AG08395 (cell line): Measurements from ENCODE around the gene RASSF5.

Experiments
- DNase-seq: peaks from one replicate; pipeline ENCODE4 v3.0.0; 2012; ENCODE audit warnings: mixed read lengths, low spot score

The RASSF5 gene

DNA sequence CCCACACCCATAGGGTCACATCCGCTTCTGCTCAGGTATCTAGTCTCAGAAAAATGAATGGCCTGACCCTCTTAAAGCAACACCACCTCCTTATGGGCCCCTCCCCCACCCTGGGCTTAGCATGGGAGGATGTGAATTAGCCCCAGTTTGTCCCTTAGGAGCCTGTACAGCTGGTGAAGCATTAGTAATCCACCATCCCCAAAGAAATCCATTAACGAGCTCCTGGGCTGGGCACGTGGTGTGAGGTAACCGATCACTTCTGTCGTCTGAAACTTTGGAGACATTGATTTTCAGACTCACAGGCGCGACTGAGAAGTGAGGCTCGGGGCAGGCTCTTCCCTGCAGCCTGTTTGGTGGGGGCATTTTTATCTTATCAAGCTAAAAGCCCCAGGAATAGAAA is 10.5 kb downstream of the RASSF5 start:
- no peak for DNase-seq

DNA sequence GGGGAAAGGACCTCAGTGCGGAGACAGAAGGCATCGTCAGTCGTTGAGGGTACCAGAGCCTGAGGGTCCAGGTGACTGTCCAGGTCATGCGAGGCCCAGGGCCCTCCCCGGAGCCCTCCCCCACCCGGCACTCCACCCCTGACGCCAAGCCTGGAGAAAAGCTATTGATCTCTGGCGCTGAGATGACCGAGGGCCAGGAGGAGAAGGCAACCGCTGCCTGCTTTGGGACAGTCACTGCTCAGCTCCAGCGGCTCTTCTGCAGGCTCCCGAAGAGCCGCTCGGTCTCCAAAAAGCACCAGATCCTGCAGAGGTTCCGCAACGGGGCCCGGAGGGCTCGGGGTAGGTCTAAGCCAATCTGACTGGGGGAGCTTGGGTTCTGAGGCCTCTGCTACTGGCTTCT is 10.9 kb downstream of the RASSF5 start:
- DNase-seq: no peak

- no peak for DNase-seq
Observed at GRCh38 chr1:206518743-206519142, 11.4 kb downstream of the RASSF5 start.

DNA sequence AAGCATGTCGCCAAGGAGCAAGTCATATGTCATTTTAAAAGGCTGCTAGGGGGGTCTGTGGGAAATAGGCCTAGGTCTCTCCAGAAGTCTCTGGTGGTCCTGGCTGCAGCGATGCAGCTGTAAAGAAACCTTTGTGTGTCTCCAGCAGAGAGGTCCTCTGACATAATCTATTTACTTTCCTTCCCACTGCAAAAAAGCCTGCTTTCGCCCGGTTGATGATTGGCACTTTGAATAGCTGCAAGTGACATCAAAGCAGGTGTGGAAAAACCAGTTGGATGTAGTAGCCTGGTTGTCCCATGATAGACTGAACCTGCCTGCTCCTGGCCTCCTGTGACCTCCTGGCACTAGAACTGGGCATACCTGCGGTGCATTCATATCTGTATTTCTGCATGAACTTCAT is 13.8 kb downstream of the RASSF5 start:
- DNase-seq: no peak

DNA sequence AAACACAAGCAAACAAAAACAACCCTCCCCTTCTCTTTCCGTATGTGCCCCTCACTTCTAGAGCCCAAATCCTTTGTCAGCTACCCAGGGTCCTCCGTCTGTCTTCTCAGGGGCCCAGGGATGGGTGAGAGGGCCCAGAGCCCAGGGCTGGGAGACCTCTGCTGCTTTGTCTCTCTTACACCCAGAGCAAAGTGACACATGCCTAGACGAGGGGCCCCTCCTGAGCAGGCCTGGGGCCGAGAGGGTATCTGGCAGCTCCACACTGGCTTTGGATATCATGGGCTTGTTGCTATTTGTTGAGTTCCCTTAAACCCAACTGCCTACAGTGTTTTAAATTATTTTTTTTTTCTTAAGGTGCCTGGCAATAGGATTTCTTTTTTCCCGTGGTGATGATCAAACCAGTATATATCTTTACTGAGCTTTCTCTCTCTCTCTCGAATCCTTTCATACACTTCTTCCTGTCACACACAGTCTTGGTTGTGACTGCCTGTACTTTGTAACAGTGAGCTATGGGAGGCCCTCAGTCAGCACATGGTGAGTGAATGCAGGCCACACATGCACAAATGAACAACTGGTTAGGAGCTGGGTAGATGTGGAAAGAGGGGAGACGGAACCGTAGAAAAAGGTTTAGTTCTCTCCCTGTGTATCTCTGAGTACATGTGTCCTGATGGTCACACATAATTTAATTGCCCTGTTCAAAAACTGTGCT is 14.5 kb downstream of the RASSF5 start:
- DNase-seq: no peak

- DNase-seq: no peak
Observed at GRCh38 chr1:206524739-206525364, 17.5 kb downstream of the RASSF5 start.

DNA sequence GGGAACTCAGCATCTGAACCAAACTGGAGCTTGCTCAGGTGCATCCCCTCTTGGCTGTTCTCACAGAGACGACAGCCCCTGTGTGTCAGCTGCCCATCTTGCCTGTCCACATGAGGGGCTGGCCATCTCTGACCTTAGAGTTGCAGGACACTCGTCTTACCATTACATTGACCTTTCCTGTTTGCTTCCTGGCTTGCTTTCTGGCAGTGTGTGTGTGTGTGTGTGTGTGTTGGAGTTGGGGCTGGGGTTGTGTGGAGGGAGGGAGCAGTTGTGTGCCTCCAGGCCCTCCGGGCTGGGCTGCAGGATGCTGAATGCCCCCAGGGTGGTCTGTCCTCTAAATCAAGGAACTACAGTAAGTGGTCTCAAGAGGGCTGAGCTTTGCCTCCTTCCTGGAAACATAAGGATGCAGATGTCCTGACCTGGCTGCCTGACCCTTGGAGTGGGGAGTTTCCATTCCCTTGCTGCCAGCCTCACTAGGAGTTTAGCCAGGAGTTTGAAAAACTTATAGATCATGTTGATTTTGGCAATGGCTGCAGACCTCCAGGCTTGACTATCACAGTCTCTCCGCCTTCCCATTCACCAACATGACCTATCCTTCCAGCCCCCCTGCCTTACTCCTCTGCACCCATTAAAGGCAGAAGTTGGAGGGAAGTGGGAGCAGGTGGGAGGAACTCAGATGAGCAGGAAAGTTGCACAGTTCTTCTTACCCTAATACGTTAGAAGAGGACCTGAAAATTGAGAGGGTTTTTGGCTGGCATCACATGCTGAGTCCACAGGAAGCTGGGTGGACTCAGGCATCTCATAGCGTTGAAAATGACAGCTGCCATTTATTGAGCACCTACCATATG is 19.0 kb downstream of the RASSF5 start:
- DNase-seq: no peak

DNA sequence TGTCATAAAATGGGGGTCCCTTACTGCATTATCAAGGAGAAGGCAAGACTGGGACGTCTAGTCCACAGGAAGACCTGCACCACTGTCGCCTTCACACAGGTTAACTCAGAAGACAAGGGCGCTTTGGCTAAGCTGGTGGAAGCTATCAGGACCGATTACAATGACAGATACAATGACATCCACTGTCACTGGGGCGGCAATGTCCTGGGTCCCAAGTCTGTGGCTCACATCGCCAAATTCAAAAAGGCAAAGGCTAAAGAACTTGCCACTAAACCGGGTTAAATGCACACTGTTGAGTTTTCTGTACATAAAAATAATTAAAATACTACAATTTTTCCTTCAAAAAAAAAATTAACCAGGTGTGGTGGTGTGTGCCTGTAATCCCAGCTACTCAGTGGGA is 22.1 kb downstream of the RASSF5 start:
- DNase-seq: no peak

DNA sequence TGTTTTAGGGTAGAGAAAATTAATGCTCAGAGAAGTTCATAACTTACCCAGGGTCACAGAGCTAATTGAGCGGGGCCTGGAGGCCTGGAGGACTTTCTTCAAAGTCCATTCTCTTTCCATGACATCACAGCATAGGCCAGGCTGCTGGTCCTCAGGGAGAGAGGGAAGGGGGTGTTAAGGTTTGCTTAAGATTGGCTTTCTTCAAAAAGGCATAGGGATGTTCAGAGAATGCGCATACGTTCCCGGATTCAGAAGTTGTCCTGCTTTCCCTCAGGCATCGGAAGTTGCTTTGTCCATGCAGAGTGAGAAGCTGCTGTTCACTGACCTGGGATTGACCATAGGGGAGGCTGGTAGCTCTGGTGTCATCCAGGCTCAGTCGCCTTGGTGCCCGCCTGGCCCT is 25.0 kb downstream of the RASSF5 start:
- DNase-seq: no peak

- DNase-seq: no peak
Observed at GRCh38 chr1:206534552-206534951, 27.2 kb downstream of the RASSF5 start.

GRCh38 chr1:206535853-206536188 is 28.5 kb downstream of the RASSF5 start:
- DNase-seq: no peak

GRCh38 chr1:206537141-206537540 is 29.8 kb downstream of the RASSF5 start:
- no peak for DNase-seq

DNA sequence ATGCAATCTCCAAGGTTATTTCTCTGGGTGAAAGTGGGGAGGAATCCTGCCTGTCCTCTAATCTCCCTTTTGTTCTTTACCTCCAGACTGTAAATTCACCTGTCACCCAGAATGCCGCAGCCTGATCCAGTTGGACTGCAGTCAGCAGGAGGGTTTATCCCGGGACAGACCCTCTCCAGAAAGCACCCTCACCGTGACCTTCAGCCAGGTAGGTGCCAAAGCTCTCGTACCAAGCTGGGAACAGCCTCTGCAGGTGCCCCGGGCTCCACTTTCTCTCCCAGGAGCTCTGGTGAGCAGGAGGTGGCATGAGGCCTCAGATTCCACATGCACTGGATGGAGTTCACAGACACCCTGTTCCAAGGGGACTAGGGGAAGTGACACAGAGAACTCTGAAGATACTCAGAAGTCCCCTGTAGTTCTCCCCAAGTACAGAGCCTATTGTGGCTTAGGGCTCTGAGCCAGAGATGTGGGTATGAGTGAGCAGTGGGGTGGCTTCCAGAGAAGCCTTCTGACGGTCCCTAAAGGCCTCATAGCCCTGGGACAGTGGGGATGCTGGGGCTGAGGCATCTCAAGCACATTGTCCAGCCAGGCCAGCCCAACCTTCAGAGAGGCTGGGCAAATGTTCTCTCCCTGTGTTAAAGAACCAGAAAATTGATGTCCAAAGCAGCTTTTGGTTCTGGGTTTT is 30.9 kb downstream of the RASSF5 start:
- no peak for DNase-seq

DNA sequence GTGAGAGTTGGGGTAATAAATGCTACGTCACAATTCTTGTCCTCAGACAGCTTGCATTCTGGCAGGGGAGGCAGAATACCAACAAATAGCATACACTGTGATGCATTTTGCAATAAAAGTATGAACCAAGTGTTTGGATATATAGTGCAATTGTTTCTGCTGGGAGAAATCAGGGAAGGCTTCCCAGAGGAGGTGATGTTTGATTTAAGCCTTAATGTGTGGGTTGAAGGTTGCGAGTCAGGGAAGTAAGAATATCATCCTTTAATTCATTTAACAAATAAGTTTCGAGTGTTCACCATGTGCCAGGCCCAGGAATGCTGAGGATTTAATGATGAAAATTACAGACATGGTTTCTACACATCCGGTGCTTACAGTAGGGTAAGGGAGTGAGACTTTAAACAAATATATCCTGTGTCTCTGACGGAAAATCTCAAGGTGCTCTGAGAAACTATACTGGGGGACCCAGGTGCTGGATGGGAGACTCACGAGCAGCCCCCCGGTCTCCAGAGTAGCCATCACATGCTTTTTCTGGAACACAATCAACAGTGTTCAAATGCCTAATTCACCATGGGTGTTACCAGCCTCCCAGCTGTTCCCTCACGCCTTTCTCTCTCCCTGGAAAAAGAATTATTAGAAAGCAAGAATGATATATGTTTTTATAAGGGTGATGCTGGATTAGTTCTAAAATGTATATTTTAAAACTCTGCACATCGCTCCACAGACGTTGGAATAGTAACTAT is 31.7 kb downstream of the RASSF5 start:
- no peak for DNase-seq

DNA sequence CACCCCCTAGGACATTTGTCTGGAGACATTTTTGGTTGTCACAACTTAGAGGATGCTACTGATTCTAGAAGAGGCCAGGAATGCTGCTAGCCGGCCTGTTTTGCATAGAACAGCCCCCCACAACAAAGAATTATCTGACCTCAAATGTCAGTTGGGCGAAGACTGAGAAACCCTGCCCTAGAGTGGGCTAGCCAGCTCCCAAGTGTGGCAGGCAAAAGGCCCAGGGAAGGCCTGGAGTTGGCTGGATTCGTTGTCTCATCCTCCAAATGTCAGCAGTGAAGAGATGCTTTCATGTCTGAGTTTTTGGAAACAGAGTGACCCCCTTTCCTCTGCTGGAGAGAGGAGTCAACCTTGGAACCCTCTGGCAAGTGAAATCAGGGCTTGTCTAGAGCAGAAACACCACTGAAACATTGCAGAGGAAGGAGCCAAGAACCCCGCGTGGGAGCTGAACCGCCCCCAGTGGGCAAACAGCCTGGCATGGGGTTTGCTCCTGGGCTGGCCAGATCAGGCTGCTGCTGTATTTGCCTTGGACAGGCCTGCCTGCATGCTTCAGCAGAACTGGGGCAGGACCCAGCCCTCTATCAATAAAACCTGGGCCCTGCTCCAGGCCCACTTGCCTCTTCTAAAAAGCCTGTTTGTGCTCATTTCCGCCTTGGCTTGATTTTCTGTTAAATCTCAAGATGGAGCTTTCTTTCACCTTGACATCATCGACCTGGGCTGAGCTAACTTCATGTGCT is 32.9 kb downstream of the RASSF5 start:
- no peak for DNase-seq

- DNase-seq: no peak
Observed at GRCh38 chr1:206541236-206541833, 34.0 kb downstream of the RASSF5 start.

GRCh38 chr1:206544562-206545257 is 37.4 kb downstream of the RASSF5 start:
- peak; percentile 81 for DNase-seq

DNA sequence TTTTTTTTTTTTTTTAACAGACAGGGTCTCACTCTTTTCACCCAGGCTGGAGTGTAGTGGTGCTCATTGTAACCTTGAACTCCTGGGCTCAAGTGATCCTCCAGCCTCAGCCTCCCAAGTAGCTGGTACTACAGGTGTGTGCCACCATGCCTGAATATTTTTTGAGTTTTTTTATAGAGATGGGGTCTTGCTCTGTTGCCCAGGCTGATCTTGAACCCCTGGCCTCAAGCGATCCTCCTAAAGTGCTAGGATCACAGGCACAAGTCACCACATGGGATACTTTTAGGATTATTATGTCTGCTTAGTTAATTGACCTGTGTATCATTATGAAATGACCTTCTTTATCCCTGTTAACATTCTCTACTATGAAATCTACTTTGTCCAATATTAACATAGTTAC is 38.0 kb downstream of the RASSF5 start:
- DNase-seq: no peak

DNA sequence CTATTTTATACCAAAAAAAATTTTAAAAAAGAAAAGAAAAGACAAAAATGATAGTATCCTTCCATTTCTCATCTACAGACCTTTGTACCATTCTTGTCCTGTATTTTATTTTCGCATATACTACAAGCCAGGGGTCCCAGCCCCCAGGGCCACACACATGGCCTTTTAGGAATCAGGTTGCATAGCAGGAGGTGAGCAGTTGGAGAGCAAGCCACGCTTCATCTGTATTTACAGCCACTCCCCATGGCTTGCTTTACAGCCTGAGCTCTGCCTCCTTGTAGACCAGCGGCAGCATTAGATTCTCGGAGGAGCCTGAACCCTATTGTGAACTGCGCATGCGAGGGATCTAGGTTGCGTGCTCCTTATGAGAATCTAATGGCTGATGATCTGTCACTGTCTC is 39.8 kb downstream of the RASSF5 start:
- no peak for DNase-seq

DNA sequence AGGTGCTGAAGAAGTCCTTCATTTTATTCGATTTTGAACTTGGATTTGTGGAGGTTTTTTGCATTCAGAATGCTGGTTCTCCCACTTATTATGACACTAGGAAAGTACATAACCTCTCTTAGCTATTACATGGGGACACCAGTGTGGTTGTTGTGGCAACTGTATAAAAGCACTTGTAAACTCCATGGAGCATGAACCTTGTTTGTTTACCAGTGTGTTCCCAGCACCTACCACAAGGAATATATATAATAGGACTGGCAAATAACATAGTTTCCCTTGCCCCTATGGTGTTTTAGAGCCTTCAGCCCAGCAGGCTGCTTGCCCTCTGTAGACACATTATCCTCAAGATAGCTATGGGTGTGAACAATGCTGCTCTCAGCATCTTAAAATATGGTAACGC is 43.1 kb downstream of the RASSF5 start:
- no peak for DNase-seq
